Naive B cell (primary cell): Measurements from ENCODE around the gene PTCH2. TPM values are rescaled to one million over a fixed set of nuclear protein-coding genes. Genes with fewer than 3 reads are reported as not detected.
"Not testable (repeated sequence)": the region's sequence is repeated elsewhere in the genome, so short reads cannot be mapped to it uniquely, and the experiment has no call there.

Experiments
- ATAC-seq, 2 donors: fragments of 150-1000 bp; cut with Tn5 transposase; 2 replicates each; pipeline ENCODE4 v1.10.0; 2021; ENCODE audit warnings: low read depth in 2 of 2, mild to moderate bottlenecking in 2 of 2, moderate library complexity in 2 of 2
- DNase-seq: peaks from one replicate; pipeline ENCODE4 v3.0.0; 2022
- H3K27ac Mint-ChIP-seq, 6 donors: one replicate each; pipeline ENCODE4 v1.8.0; 2020 to 2022; ENCODE audit warnings: mild to moderate bottlenecking in 6 of 6, mixed read lengths in 6 of 6, moderate library complexity in 5 of 6, inconsistent platforms in 2 of 6
- H3K27me3 Mint-ChIP-seq, 3 donors: one replicate each; pipeline ENCODE4 v1.8.0; 2021 to 2022; ENCODE audit warnings: mixed read lengths in 3 of 3, mild to moderate bottlenecking in 1 of 3
- H3K36me3 Mint-ChIP-seq, 2 donors: one replicate each; pipeline ENCODE4 v1.8.0; 2020 to 2022; ENCODE audit warnings: mixed read lengths in 2 of 2, inconsistent platforms in 1 of 2, mild to moderate bottlenecking in 1 of 2
- H3K4me1 Mint-ChIP-seq, 3 donors: one replicate each; pipeline ENCODE4 v1.8.0; 2020 to 2022; ENCODE audit warnings: mixed read lengths in 3 of 3, inconsistent platforms in 1 of 3, mild to moderate bottlenecking in 1 of 3, moderate library complexity in 1 of 3
- H3K4me3 Mint-ChIP-seq, 8 donors: one replicate each; pipeline ENCODE4 v1.8.0; 2020 to 2022; ENCODE audit warnings: mild to moderate bottlenecking in 8 of 8, mixed read lengths in 8 of 8, moderate library complexity in 8 of 8, inconsistent platforms in 2 of 8
- H3K9me3 Mint-ChIP-seq, 7 donors: one replicate each; pipeline ENCODE4 v1.8.0; 2020 to 2022; ENCODE audit warnings: mixed read lengths in 7 of 7, mild to moderate bottlenecking in 5 of 7, inconsistent platforms in 2 of 7, moderate library complexity in 1 of 7
- polyA plus RNA-seq, 6 donors: library from polyadenylated mRNA; unstranded; fragments of 300-500 nt; fragmentation: Illumina TruSeq; gene quantifications; one replicate each; pipeline ENCODE4 v1.2.3, GENCODE V29; 2021; ENCODE audit warnings: low read depth in 6 of 6

The PTCH2 gene
- polyA plus RNA-seq, 6 donors from 2014 or later: 0.27 TPM; not detected in 5

GRCh38 chr1:44801491-44802305, 41.4 kb downstream of the PTCH2 start:
- Mint-ChIP-seq H3K36me3 (peaks cover 0 to 8% of the 10 kb centered on the region in 2 donors), H3K4me1 (peaks cover 21 to 38% (median 28%) of the 10 kb centered on the region in 3 donors), H3K27ac (peak overlapping the region in 5 of 6 donors; percentile 12 to 94 (median 55)), H3K27me3 (no peaks in the 10 kb centered on the region), H3K4me3 (peak overlapping the region; percentile 52 to 98 (median 82)), H3K9me3 (no peaks in the 10 kb centered on the region)
- DNase-seq (no peak), ATAC-seq (no peak)

DNA sequence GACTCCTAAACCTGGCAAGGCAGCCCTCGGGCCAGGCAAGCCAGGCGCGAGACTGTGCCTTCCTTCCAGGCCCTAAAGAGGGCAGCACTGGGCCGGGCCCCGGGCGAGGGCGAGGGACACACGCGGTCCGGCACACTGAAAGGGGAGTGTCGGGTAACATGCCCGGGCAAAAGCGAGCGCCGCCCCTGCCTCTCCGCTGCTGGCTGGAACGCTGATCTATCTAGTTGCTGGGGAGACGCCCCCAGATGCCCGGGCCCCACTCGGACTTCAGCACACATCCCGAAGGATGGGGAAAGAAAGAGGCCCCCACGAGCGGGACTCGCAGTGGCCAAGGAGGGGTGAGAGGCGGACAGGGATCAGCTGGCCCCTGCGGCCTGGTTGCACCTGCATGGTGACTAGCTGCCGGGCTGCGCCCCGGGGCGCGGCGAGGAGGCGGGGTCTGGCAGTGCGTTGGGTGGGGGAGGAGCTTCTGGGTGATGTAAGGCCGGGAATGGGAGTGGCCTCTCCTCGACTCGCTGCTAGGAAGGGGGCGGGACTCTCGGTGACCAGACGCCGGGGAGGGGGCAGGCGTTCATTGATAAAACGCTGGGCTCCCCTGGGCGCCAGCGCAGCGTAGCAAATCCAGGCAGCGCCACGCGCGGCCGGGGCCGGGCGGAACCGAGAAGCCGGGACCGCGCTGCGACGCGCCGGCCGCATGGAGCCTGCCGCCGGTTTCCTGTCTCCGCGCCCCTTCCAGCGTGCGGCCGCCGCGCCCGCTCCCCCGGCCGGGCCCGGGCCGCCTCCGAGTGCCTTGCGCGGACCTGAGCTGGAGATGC, 43.1 kb downstream of the PTCH2 start, which contains the start of gene PLK3:
TSS of gene PLK3 (plus strand) at position 608 of the 815 bp plus-strand sequence. CDS start at position 695, 87 bp downstream.
- ATAC-seq (peak; percentile 86 to 87), DNase-seq (peak; percentile 98)
- H3K4me1 Mint-ChIP-seq: peaks cover 21 to 37% (median 28%) of the 10 kb centered on the region in 3 donors
- peak within 1 kb of the TSS; percentile 87 to 99 (median 98) for H3K4me3 Mint-ChIP-seq
- peaks cover 0 to 8% of the 10 kb centered on the region in 2 donors for H3K36me3 Mint-ChIP-seq
- H3K9me3 Mint-ChIP-seq: no peaks in the 10 kb centered on the region
- peak within 1 kb of the TSS; percentile 94 to 100 (median 99) for H3K27ac Mint-ChIP-seq
- H3K27me3 Mint-ChIP-seq: no peaks in the 10 kb centered on the region

DNA sequence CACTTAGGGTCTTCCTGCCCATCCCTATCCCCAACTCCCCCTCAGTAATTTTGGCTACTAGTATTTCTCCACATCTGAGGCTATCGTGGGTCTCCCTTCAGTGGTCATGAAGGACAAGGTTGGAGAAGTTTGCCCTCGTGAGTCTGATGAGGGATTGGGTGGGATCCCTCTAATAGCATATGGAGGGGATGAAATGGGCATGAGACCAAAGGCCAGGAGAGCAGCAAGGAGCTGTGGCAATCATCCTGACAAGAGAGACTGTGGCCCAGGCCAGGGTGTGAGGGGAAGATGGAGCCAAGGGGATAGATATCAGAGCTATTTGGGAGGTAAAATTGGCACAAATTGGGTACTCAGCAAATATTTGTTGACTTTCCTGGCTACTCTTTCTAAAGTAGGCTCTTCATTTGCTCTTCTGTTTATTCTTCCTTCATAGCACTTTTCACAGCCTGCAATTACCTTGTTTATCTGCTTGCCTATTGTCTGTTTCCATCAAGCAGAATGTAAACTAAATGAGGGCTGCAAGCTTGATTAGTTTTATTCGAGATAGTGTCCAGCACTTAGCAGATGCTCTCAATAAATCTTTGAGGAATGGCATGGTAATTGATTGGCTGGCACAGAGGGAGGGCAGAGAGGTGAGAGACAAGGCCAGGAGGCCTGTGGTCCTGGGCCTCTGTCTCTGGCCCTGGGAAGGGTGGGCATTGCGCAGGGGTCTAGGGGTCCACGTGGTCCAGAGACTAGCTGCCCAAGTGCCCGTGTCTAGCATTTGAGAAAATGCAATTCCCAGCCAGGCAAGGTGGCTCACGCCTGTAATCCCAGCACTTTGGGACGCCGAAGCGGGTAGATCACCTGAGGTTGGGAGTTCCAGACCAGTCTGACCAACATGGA, 44.3 kb downstream of the PTCH2 start:
- Mint-ChIP-seq H3K9me3 (no peaks in the 10 kb centered on the region), H3K27me3 (no peaks in the 10 kb centered on the region), H3K4me3 (peak overlapping the region in 7 of 8 donors; percentile 39 to 98 (median 87)), H3K4me1 (peaks cover 21 to 37% (median 28%) of the 10 kb centered on the region in 3 donors), H3K27ac (peak overlapping the region; percentile 5 to 99 (median 85)), H3K36me3 (peaks cover 0 to 8% of the 10 kb centered on the region in 2 donors)
- no peak for ATAC-seq
- DNase-seq: no peak

DNA sequence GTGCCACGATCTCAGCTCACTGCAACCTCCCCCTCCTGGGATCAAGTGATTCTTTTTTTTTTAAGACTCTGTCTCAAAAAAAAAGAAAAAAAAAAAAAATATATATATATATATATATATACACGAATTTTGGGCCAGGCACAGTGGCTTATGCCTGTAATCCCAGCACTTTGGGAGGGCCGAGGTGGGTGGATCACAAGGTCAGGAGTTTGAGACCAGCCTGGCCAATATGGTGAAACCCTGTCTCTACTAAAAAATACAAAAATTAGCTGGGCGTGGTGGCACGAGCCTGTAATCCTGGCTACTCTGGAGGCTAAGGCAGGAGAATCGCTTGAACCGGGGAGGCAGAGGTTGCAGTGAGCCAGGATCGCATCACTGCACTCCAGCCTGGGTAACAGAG, 45.2 kb downstream of the PTCH2 start:
- not testable (repeated sequence) for H3K4me3 Mint-ChIP-seq, DNase-seq
- H3K27ac Mint-ChIP-seq: peak overlapping the region in 1 of 6 donors; percentile 76

DNA sequence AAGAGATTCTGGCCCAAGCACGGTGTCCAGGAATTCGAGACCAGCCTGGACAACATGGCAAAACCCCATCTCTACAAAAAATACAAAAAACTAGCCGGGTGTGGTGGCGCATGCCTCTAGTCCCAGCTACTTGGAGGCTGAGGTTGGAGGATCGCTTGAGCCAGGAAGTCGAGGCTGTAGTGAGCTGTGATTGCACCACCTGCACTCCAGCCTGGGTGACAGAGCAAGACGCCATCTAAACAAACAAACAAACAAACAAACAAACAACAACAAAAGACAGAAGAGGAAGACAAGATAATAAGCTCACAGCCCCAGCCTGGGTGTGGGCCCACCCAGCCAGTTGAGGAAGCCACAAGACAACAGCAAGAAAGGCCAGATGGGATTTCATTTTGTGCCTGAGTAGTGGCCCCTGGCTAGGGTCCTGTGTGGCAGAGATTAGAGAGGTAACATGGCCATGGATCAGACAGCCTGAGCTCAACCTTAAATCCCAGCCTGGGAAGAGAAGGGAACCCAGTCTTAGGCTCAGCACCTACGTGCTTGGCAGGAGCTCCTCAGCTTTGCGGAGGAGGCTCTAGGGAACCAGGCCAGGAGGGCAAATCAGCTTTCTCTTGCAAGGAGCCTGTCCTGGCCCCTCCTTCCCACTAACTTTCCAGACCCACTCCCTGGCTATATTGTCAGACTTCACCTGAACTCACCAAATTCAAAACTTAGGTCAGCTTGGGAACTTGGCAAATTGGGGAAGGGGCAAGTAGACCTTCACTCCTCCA, 50.1 kb downstream of the PTCH2 start:
- peaks cover 0 to 4% (median 0%) of the 10 kb centered on the region in 3 donors for H3K4me1 Mint-ChIP-seq
- no peaks in the 10 kb centered on the region for H3K9me3 Mint-ChIP-seq
- ATAC-seq (no peak), DNase-seq (no peak)
- H3K27ac Mint-ChIP-seq: peak overlapping the region in 1 of 6 donors; percentile 44
- H3K4me3 Mint-ChIP-seq: no peak overlapping the region
- no peaks in the 10 kb centered on the region for H3K36me3 Mint-ChIP-seq
- no peaks in the 10 kb centered on the region for H3K27me3 Mint-ChIP-seq

More for the DNA sequence above, 45.2 kb downstream of the PTCH2 start:
- ATAC-seq, H3K27me3 Mint-ChIP-seq, H3K9me3 Mint-ChIP-seq, H3K36me3 Mint-ChIP-seq: not testable (repeated sequence)
- H3K4me1 Mint-ChIP-seq: peaks cover 20 to 34% (median 20%) of the 10 kb centered on the region in 3 donors

DNA sequence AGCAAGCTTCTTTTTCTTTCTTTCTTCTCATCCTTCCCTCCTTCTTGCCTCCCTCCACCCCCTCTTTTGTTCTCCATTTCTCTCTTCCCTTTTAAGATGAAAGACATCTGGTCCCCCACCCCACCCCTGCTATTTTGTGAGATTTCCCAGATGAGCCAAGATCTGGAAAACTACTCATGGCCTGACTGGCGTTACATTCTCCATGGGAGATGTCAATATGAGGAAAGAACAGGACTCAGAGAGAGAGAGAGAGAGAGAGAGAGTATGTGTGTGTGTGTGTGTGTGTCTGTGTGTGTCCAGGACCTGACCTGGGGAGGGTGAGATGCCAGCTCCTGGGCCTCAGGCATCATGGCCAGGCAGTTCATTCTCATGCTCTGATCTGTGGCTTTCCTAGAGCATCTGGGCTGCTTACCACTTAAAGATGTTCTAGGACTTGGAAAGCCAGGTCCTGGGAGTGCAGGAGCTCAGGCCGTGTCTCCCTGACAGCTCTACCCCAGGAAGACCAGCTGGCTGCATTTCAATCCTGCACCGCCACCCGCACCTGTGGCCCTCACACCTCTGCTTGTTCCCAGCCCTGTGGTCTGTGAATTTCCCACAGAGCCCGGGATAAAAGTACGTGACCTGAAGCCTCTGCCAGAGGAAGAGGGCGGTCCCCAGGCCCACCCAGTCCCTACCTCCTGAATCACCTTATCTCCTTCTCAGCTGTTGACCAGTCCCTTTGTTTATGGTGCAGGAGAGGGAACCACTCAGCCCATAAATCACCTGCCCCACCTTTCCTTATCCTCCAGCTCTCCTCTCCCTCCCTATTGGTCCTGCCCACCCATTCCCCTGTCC, 51.9 kb downstream of the PTCH2 start:
- DNase-seq (no peak), ATAC-seq (no peak)
- no peaks in the 10 kb centered on the region for H3K27me3 Mint-ChIP-seq
- peak overlapping the region in 2 of 6 donors; percentile 56 to 75 for H3K27ac Mint-ChIP-seq
- H3K9me3 Mint-ChIP-seq: no peaks in the 10 kb centered on the region
- no peak overlapping the region for H3K4me3 Mint-ChIP-seq
- no peaks in the 10 kb centered on the region for H3K36me3 Mint-ChIP-seq
- H3K4me1 Mint-ChIP-seq: peaks cover 0 to 8% (median 4%) of the 10 kb centered on the region in 3 donors

DNA sequence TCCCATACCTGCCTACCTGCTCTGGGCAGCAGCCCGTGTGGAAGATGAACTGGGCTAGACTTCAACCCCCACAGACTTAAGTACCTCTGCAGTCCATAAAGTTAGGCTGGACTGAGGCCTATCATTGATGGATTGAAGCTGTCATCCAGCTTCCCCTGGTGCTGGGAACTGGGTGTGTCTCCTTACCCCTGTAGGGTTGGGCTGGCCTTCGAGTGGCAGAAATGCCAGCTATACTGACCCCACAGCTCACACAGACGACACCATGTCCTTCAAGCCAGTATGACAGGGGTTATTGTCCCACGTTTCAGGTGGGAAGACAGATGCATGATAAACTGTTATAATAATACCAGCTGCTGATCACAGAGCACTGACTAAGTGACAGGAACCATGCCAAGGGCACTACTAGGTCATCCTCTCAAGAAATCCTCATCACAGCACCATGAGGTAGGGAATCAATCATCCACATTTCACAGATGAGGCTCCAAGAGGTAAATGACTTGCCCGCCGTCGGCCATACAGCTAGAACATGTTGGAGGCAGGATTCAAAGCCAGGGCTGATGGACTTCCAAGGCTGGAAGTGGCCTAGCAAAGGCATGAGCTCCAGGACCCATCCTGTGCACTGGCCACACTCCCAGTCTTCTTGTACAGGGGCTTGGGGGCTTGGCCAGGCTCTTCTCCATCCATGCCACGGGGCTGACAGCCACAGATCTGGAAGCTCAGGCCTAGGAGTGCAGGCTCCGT, 54.8 kb downstream of the PTCH2 start, which contains the start of gene BEST4:
TSS of gene BEST4 (minus strand) at position 51 of the 741 bp plus-strand sequence. CDS start 465 bp downstream, outside the sequence.
- no peak for ATAC-seq
- DNase-seq: no peak
- Mint-ChIP-seq H3K4me3 (peak within 1 kb of the TSS in 2 of 8 donors; percentile 13 to 30), H3K27ac (peak within 1 kb of the TSS in 2 of 6 donors; percentile 86 to 89), H3K9me3 (no peaks in the 10 kb centered on the region), H3K27me3 (no peaks in the 10 kb centered on the region), H3K4me1 (peaks cover 16 to 26% (median 22%) of the 10 kb centered on the region in 3 donors), H3K36me3 (no peaks in the 10 kb centered on the region)

- DNase-seq (no peak), ATAC-seq (no peak)
- Mint-ChIP-seq H3K36me3 (no peaks in the 10 kb centered on the region), H3K4me1 (peaks cover 19 to 28% (median 22%) of the 10 kb centered on the region in 3 donors), H3K9me3 (no peaks in the 10 kb centered on the region), H3K4me3 (no peak overlapping the region), H3K27me3 (no peaks in the 10 kb centered on the region), H3K27ac (no peak overlapping the region)
These were observed 55.5 kb downstream of the PTCH2 start for GRCh38 chr1:44787506-44787905.

GRCh38 chr1:44786841-44787426, 56.1 kb downstream of the PTCH2 start:
- peak overlapping the region in 7 of 8 donors; percentile 73 to 91 (median 79) for H3K4me3 Mint-ChIP-seq
- no peaks in the 10 kb centered on the region for H3K27me3 Mint-ChIP-seq
- no peaks in the 10 kb centered on the region for H3K36me3 Mint-ChIP-seq
- peak overlapping the region in 5 of 6 donors; percentile 70 to 95 (median 92) for H3K27ac Mint-ChIP-seq
- H3K4me1 Mint-ChIP-seq: peaks cover 19 to 28% (median 22%) of the 10 kb centered on the region in 3 donors
- ATAC-seq: no peak
- DNase-seq: no peak
- H3K9me3 Mint-ChIP-seq: no peaks in the 10 kb centered on the region

- DNase-seq (peak; percentile 78), ATAC-seq (peak; percentile 75)
- peaks cover 19 to 31% (median 22%) of the 10 kb centered on the region in 3 donors for H3K4me1 Mint-ChIP-seq
- no peaks in the 10 kb centered on the region for H3K9me3 Mint-ChIP-seq
- H3K27ac Mint-ChIP-seq: peak overlapping the region in 5 of 6 donors; percentile 70 to 95 (median 92)
- peak overlapping the region; percentile 73 to 91 (median 80) for H3K4me3 Mint-ChIP-seq
- peaks cover 0 to 3% of the 10 kb centered on the region in 2 donors for H3K36me3 Mint-ChIP-seq
- H3K27me3 Mint-ChIP-seq: no peaks in the 10 kb centered on the region
These were observed 56.8 kb downstream of the PTCH2 start for GRCh38 chr1:44786138-44786840.
